ENCODE measurements around the gene SERTAD4.
"Not testable (repeated sequence)": the region's sequence is repeated elsewhere in the genome, so short reads cannot be mapped to it uniquely, and the experiment has no call there.

Gene SERTAD4

GRCh38 chr1:210260096-210260495 is 27.5 kb downstream of the SERTAD4 start:
- CTCF ChIA-PET, result no interaction called here
- Mint-ChIP-seq H3K4me3 (no peak overlapping the region), H3K9me3 (no peaks in the 10 kb centered on the region), H3K4me1 (no peaks in the 10 kb centered on the region), H3K36me3 (no peaks in the 10 kb centered on the region), H3K27me3 (peaks cover 20% of the 10 kb centered on the region), H3K27ac (no peak overlapping the region)
- no peak for DNase-seq

DNA sequence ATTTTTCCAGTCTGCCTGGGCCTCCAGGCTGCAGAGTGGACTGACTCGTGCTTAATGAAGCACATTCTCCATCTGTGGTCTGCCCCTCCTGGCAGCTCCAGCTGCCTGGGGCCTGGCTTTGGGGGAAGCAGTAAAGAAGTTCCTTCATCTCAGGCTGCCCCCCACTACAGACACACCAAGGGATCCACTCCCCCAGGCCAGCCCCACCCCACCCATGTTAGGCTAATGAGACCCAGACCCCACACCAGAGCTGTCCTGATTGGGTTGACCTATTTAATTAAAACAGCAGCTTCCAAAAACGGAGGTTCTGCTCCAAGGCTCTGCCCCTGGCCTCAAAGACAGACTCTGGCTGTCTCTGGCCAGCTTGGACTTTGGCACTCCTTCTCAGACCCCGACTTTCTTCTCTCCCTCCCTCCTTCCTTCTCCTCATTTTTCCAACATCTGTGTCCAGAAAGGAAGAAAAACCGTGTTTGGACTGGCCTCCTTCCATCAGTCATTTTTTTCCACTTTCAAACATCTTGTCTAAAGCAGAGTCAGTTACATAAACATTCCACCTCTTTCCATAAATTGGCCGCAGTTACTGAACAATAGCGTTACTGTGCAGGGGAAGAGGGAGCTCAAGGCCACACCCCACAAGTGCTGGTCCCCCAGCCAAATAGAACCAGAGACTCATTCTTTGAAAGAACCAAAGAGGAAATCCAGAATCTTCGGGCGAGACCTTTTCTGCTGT is 29.7 kb downstream of the SERTAD4 start:
- CTCF ChIA-PET, result no interaction called here
- Mint-ChIP-seq H3K9me3 (no peaks in the 10 kb centered on the region), H3K4me1 (no peaks in the 10 kb centered on the region), H3K36me3 (no peaks in the 10 kb centered on the region), H3K27me3 (peaks cover 7% of the 10 kb centered on the region), H3K4me3 (no peak overlapping the region), H3K27ac (no peak overlapping the region)
- DNase-seq, result no peak

- peaks cover 4% of the 10 kb centered on the region for H3K27me3 Mint-ChIP-seq
- DNase-seq, result no peak
- no peak overlapping the region for H3K4me3 Mint-ChIP-seq
- H3K36me3 Mint-ChIP-seq, result no peaks in the 10 kb centered on the region
- no peaks in the 10 kb centered on the region for H3K9me3 Mint-ChIP-seq
- CTCF ChIA-PET, result no interaction called here
- no peak overlapping the region for H3K27ac Mint-ChIP-seq
- no peaks in the 10 kb centered on the region for H3K4me1 Mint-ChIP-seq
These were observed 30.3 kb downstream of the SERTAD4 start for GRCh38 chr1:210262897-210263272.

DNA sequence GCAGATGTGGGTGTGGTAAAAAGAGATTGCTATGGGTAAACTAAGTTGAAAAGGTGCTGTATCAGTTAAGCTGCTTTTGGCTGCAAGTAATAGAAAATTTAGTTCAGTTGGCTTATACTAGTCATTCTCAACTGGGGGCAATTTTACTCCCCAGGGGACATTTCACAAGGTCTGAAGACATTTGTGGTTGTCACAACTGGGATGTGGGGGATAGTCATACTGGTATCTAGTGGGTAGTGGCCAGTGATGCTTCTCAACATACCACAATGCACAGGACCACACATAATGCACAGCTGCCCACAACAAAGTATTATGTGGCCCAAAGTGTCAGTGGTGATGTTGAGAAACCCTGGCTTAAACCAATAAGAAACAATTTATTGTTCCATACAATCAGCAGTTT is 31.4 kb downstream of the SERTAD4 start:
- Mint-ChIP-seq H3K27me3 (peaks cover 4% of the 10 kb centered on the region), H3K4me3 (no peak overlapping the region), H3K4me1 (no peaks in the 10 kb centered on the region), H3K27ac (no peak overlapping the region), H3K36me3 (no peaks in the 10 kb centered on the region), H3K9me3 (no peaks in the 10 kb centered on the region)
- CTCF ChIA-PET, result interaction anchor here (0.7 kb wide), 1 partner anchor 10 kb away, joined by 3 read pairs; no protein-coding TSS in a partner anchor
- no peak for DNase-seq

DNA sequence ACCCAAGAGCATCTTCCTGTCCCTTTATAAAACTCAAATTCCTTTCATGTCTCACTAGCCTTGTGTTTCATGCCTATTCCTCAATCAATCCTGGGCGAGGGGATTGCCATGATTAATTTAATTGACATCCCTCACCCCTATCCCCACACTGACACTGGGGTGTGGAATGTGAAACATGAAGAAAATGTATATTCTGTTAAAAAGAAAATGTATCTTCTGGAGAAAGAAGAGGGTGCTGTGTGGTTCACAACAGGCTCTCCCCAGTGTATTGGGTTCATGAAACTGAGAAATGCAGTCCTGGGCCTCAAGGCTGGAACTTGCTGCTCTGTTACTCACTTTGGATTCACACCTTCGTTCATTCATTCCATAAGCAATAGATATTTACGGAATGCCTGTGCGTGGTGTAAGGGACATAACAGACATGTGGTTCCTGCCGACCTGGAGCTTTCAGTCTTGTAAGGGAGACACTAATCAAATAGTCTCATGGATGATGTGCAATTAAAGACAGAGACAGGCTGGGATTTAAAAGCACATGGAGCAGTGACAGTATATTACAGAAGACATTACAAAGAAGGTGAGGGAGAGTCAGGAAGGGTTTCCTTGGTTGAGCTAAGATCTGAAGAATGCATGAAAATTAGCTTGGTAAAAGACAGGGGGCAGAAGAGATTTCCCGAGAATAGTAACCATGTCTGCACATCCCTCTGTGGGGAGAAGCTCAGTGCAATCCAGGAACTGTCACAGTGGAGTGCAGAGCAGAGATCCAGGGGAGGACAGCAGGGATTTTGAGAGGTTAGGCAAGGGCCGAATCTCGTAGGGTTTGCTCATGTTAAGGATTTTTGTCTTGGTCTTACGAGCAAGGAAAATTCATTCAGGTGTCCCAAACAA is 32.1 kb downstream of the SERTAD4 start:
- Mint-ChIP-seq H3K27ac (no peak overlapping the region), H3K36me3 (no peaks in the 10 kb centered on the region), H3K9me3 (no peaks in the 10 kb centered on the region), H3K4me3 (no peak overlapping the region), H3K27me3 (peaks cover 2% of the 10 kb centered on the region), H3K4me1 (no peaks in the 10 kb centered on the region)
- CTCF ChIA-PET, result no interaction called here
- no peak for DNase-seq

GRCh38 chr1:210265392-210265955 is 32.9 kb downstream of the SERTAD4 start:
- H3K27ac Mint-ChIP-seq, H3K9me3 Mint-ChIP-seq, DNase-seq, CTCF ChIA-PET, H3K36me3 Mint-ChIP-seq, H3K27me3 Mint-ChIP-seq, H3K4me3 Mint-ChIP-seq, H3K4me1 Mint-ChIP-seq: not testable (repeated sequence)

DNA sequence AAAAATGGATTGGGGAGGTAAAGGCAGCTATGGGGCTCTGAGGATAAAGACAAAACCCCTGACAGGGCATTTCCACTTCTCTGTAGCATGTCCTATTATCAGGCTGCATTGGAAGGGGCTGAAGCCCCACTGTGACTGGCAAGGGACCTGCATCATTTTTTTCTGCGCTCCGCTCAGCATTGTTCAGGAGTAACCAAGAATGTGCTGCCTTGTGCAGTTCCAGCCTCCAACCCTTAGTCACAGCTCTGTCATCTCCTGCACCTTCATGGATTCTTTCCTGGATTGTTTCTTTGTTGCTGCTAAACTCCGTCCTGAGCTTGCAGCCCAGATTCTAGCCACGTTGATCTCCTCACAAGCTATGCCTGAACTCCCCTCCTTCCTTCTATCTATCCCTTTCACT is 37.4 kb downstream of the SERTAD4 start:
- Mint-ChIP-seq H3K27ac (no peak overlapping the region), H3K4me3 (no peak overlapping the region), H3K4me1 (no peaks in the 10 kb centered on the region), H3K9me3 (no peaks in the 10 kb centered on the region), H3K36me3 (no peaks in the 10 kb centered on the region), H3K27me3 (peaks cover 10% of the 10 kb centered on the region)
- CTCF ChIA-PET, result no interaction called here
- DNase-seq, result no peak

- no peak for DNase-seq
- no peaks in the 10 kb centered on the region for H3K36me3 Mint-ChIP-seq
- CTCF ChIA-PET, result no interaction called here
- no peaks in the 10 kb centered on the region for H3K4me1 Mint-ChIP-seq
- H3K4me3 Mint-ChIP-seq, result no peak overlapping the region
- H3K27me3 Mint-ChIP-seq, result peaks cover 10% of the 10 kb centered on the region
- no peak overlapping the region for H3K27ac Mint-ChIP-seq
- H3K9me3 Mint-ChIP-seq, result no peaks in the 10 kb centered on the region
These were observed 40.1 kb downstream of the SERTAD4 start for GRCh38 chr1:210272666-210273065.

GRCh38 chr1:210280221-210280620 is 47.6 kb downstream of the SERTAD4 start:
- H3K4me1 Mint-ChIP-seq, result no peaks in the 10 kb centered on the region
- DNase-seq, result no peak
- H3K36me3 Mint-ChIP-seq, result no peaks in the 10 kb centered on the region
- H3K4me3 Mint-ChIP-seq, result no peak overlapping the region
- CTCF ChIA-PET, result interaction anchor here (0.6 kb wide), 1 partner anchor 425 kb away, joined by 3 read pairs; no protein-coding TSS in a partner anchor
- no peak overlapping the region for H3K27ac Mint-ChIP-seq
- peaks cover 4% of the 10 kb centered on the region for H3K27me3 Mint-ChIP-seq
- H3K9me3 Mint-ChIP-seq, result peaks cover 4% of the 10 kb centered on the region

DNA sequence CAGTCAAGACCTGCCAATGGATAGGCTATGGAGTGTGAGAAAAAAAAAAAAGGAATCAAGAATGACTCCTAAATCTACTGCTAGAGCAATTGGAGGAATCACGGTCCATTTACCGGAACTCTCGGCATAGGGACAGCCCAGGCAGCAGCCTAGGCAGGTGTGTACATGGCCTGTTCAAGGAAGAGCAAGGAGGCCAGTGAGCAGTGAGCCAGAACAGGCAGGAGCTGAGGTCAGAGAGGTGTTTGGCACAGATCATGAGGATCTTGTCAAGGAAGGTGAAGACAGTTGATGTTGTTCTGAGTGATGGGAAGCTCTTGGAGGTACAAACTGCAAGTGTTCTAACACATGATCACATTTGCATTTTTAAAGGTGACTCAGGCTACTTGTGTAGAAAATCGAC is 55.5 kb downstream of the SERTAD4 start:
- peaks cover 40% of the 10 kb centered on the region for H3K27me3 Mint-ChIP-seq
- H3K27ac Mint-ChIP-seq, result no peak overlapping the region
- no peak overlapping the region for H3K4me3 Mint-ChIP-seq
- DNase-seq, result no peak
- CTCF ChIA-PET, result interaction anchor here (0.7 kb wide), 1 partner anchor 116 kb away, joined by 4 read pairs; no protein-coding TSS in a partner anchor
- no peaks in the 10 kb centered on the region for H3K36me3 Mint-ChIP-seq
- peaks cover 5% of the 10 kb centered on the region for H3K4me1 Mint-ChIP-seq
- no peaks in the 10 kb centered on the region for H3K9me3 Mint-ChIP-seq

- Mint-ChIP-seq H3K27me3 (peaks cover 49% of the 10 kb centered on the region), H3K4me1 (peaks cover 5% of the 10 kb centered on the region), H3K9me3 (no peaks in the 10 kb centered on the region), H3K4me3 (no peak overlapping the region), H3K36me3 (no peaks in the 10 kb centered on the region), H3K27ac (no peak overlapping the region)
- DNase-seq, result no peak
- CTCF ChIA-PET, result no interaction called here
These were observed 56.7 kb downstream of the SERTAD4 start for GRCh38 chr1:210289248-210289647.

DNA sequence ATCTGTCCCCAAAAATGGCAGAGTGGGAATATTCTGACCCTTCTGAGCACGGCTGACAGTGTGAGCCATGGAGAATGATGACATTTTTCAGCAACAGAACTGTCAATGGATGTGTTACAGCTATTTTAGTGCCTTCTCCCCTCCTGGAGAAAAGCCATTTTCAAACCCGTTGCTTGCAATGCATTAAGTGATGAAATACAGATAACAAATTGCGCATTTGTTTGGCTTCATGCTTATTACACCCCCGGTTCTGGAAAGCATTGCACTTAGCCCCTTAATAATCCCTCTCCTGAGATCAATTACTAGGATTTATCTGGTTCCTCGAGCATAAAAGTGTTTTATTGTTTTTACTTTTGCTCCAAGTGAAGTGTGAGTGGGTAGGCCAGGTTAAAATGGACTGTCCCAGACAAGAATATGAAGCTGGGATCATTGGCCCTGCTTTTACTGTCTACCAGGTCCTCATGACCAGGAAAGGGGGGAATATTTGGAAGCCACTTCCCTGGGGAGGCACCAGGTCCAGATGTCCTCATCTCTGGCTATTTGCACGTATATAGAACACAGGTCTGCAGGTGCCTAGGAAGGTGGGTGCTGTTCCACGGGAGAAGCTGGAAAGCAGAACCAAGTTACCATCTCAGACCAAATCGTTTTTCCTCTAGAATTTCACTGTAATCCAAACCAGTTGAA is 58.6 kb downstream of the SERTAD4 start:
- Mint-ChIP-seq H3K36me3 (no peaks in the 10 kb centered on the region), H3K4me3 (no peak overlapping the region), H3K9me3 (no peaks in the 10 kb centered on the region), H3K4me1 (peaks cover 5% of the 10 kb centered on the region), H3K27ac (no peak overlapping the region), H3K27me3 (peaks cover 57% of the 10 kb centered on the region)
- CTCF ChIA-PET, result interaction anchor here (1.2 kb wide), 1 partner anchor 147 kb away, joined by 4 read pairs; no protein-coding TSS in a partner anchor
- DNase-seq, result no peak

DNA sequence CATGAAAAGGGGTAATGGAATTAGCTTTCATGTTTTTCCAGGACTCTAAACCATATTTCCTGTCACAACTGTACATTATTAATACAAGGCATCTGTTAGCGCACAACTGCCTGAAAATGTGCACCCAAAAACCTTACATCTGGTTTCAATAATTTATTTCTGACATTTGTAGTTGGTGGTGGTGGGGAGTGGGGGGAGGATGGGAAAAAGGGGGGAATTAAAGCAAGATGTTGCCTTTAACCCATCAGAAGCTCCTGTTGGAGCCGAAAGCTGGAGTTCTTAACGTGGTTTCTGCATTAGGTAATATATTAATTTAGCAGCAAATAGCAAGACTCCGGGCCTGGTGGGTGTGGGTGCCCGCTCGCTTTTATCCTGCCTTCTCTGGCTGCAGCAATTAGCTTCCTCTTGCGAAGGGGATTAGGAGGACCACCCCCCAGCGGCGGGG is 59.2 kb downstream of the SERTAD4 start:
- CTCF ChIA-PET, result interaction anchor here (1.2 to 1.4 kb wide), 3 partner anchors 108 to 148 kb away, joined by 3 to 4 read pairs (median 3); no protein-coding TSS in a partner anchor
- no peaks in the 10 kb centered on the region for H3K9me3 Mint-ChIP-seq
- H3K4me1 Mint-ChIP-seq, result peaks cover 5% of the 10 kb centered on the region
- H3K27ac Mint-ChIP-seq, result no peak overlapping the region
- no peak overlapping the region for H3K4me3 Mint-ChIP-seq
- H3K36me3 Mint-ChIP-seq, result no peaks in the 10 kb centered on the region
- H3K27me3 Mint-ChIP-seq, result peaks cover 62% of the 10 kb centered on the region
- no peak for DNase-seq
